Left renal cortex interstitium (tissue), 4 donors: ENCODE data around the gene RPAP3. TPM values are rescaled to one million over a fixed set of nuclear protein-coding genes. Genes with fewer than 3 reads are reported as not detected.
"Not testable (repeated sequence)": the region's sequence is repeated elsewhere in the genome, so short reads cannot be mapped to it uniquely, and the experiment has no call there.

Experiments used
- DNase-seq, 4 donors: peaks; one replicate each; pipeline ENCODE4 v3.0.0-alpha.2; 2013; ENCODE audit warnings: low read depth in 4 of 4, low spot score in 2 of 4, missing footprints in 1 of 4
- polyA plus RNA-seq, 4 donors: library from polyadenylated mRNA; unstranded; fragments of 120-200 nt; gene quantifications; one replicate each; pipeline ENCODE4 v1.2.1, GENCODE V29; 2013; ENCODE audit not compliant: insufficient read length in 4 of 4

The RPAP3 gene
- polyA plus RNA-seq, 4 donors = 41.2 to 52.3 (median 46.8) TPM

- DNase-seq = no peak
Observed at GRCh38 chr12:47698055-47698454, 7.8 kb downstream of the RPAP3 start.

- no peak for DNase-seq
Observed at GRCh38 chr12:47689215-47689614, 16.6 kb downstream of the RPAP3 start.

GRCh38 chr12:47687636-47688035 is 18.2 kb downstream of the RPAP3 start:
- no peak for DNase-seq

- peak in 2 of 4 donors; percentile 9 to 13 for DNase-seq
Observed at GRCh38 chr12:47686645-47687240, 19.1 kb downstream of the RPAP3 start.

GRCh38 chr12:47679785-47680184 is 26.0 kb downstream of the RPAP3 start:
- DNase-seq = no peak

- no peak for DNase-seq
Observed at GRCh38 chr12:47672068-47672467, 33.8 kb downstream of the RPAP3 start.

GRCh38 chr12:47667935-47668334 is 37.9 kb downstream of the RPAP3 start:
- not testable (repeated sequence) for DNase-seq

- DNase-seq = no peak
Observed at GRCh38 chr12:47652521-47653234, 53.2 kb downstream of the RPAP3 start.

- DNase-seq = peak in 2 of 4 donors; percentile 2 to 27
Observed at GRCh38 chr12:47651368-47652254, 54.2 kb downstream of the RPAP3 start.

- DNase-seq = no peak
Observed at GRCh38 chr12:47650469-47650868, 55.4 kb downstream of the RPAP3 start.

GRCh38 chr12:47649381-47649780 is 56.4 kb downstream of the RPAP3 start:
- DNase-seq = no peak

- DNase-seq = no peak
Observed at GRCh38 chr12:47648056-47648579, 57.7 kb downstream of the RPAP3 start.

GRCh38 chr12:47642310-47642709 is 63.5 kb downstream of the RPAP3 start:
- DNase-seq = not testable (repeated sequence)

GRCh38 chr12:47636908-47637780 is 68.7 kb downstream of the RPAP3 start:
- DNase-seq = no peak

GRCh38 chr12:47635770-47636169 is 70.1 kb downstream of the RPAP3 start:
- not testable (repeated sequence) for DNase-seq

- no peak for DNase-seq
Observed at GRCh38 chr12:47634127-47634526, 71.7 kb downstream of the RPAP3 start.

GRCh38 chr12:47621960-47622359 is 83.9 kb downstream of the RPAP3 start:
- no peak for DNase-seq

- DNase-seq = peak in 1 of 4 donors; percentile 14
Observed at GRCh38 chr12:47617476-47617875, 88.4 kb downstream of the RPAP3 start.

GRCh38 chr12:47616440-47616839 is 89.4 kb downstream of the RPAP3 start:
- DNase-seq = no peak

GRCh38 chr12:47615711-47616110 is 90.1 kb downstream of the RPAP3 start:
- DNase-seq = no peak
